Measurements from ENCODE around the gene CERS6.
A peak's percentile ranks its signal among the peaks of the same experiment; 100 is the strongest.

The CERS6 gene

GRCh38 chr2:168691221-168691620 is 235.1 kb downstream of the CERS6 start:
- no peak for FAIRE-seq
- no peak for DNase-seq (ENCODE audit: insufficient read length, low spot score)

DNA sequence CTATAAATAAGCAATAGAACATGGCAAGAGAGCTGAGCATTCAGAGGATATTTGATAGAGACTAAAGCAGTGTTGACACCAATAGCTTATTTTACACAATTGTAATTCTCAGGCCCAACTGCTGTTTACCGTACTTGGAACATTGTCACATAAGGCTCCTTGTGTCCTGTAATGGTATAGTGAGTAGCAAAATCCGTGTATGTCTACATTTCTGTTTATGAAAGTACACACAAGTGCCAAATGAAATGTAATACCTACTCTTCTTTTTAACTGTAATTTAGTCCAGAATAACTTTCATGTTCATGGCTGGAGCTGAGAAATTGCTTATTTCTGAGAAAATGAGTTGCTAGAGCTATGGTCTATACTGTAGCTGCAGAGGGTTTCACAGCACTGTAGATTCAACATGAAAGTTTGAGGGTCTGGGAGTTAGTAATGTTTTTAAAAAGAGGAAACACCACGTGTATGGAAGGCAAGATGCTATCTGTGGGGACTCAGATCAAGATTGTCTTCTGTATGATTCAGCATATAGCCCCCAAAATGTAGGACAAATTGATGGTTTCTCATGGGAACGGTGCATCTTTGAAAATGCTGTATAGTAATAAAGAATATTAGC is 236.2 kb downstream of the CERS6 start:
- no peak for FAIRE-seq

GRCh38 chr2:168694173-168694572 is 238.1 kb downstream of the CERS6 start:
- DNase-seq (ENCODE audit: insufficient read length, low spot score) (no peak), FAIRE-seq (no peak)

More for the DNA sequence above, 236.2 kb downstream of the CERS6 start:
- DNase-seq (ENCODE audit: insufficient read length, low spot score), result no peak

DNA sequence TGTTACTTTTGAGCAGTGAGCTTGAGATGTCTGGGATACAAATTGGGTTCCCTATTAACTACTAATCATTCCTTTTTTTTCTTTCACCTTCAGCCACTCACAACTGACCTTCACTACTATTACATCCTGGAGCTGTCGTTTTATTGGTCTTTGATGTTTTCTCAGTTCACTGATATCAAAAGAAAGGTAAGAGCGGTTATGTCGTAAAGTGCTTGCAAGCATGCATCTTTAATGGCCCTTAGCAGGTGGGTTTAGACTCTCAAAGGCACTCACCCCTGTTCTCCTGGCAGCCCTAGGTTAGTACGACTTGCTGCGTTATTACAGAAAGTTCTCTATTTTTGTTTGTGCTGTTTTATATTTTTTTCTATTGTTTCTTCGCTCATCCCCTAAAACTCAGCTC is 238.8 kb downstream of the CERS6 start:
- DNase-seq (ENCODE audit: insufficient read length, low spot score) (no peak), FAIRE-seq (no peak)

DNA sequence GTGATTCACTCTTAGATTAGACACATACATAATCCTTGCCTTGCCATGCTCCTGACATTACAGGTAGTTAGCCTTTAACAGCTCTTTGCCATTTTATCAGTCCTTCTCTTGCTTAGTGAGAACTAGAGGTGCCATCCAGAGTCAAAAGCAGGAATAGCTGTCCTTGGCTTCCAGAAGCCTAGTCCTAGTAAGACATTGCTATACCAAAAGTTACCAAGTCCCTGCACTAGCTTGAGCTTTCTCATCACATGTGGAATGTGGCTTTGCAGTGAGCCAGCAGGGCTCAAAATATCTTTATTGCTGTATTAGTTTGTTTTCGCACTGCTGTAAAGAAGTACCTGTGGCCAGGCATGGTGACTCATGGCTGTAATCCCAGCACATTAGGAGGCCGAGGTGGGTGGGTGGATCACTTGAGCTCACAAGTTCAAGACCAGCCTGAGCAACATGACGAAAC is 241.6 kb downstream of the CERS6 start:
- FAIRE-seq, result no peak
- no peak for DNase-seq (ENCODE audit: insufficient read length, low spot score)

DNA sequence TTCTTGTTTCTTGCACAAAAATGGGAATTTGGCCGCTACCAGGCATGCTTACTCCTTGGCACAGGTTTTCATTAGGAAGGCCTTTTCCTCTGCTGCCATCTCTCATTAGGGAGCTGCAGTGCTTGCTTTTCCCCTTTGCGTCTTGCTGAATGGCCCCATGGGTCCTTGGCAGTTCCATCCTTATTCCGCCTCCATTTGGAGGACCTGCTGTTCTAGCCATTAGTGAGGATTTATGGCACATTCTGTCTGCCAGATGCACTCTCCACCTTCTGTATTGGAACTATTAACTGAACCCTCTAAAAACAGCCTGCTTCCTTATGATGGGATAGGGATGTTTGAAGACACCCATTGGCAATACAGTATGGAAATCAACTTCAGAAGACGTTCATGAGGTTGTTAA is 242.9 kb downstream of the CERS6 start:
- no peak for FAIRE-seq

GRCh38 chr2:168699844-168700417 is 243.9 kb downstream of the CERS6 start:
- no peak for FAIRE-seq
- DNase-seq (ENCODE audit: insufficient read length, low spot score), result no peak

More for the DNA sequence above, 242.9 kb downstream of the CERS6 start:
- DNase-seq (ENCODE audit: insufficient read length, low spot score), result no peak

DNA sequence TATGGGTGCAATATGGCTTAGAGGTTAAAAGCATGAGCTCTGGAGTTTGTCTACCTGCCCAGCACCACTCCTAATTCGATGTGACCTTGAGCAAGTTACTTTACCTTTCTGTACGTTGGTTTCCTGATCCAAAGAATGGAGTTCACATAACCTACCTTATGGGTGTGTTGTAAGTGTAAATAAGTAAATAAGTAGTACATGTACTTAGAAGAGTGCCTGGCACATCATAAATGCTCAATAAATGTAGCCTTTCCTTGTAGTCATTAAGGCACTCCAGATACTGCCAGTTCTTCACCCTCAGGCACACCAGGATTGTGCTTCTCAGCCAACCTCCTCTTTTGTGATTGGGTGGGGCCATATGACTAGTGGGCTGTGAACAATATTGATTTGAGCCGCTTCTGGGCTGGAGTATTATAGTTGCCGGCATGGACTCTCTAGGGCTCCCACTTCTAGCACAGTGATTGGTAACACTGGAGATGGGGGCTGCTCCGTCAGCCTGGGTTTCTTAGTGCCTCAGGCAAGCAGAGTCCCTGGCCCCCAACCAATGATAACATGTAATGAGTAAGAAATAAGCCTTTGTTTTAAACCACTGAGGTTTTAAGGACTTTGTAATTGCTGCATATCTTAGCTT is 244.7 kb downstream of the CERS6 start:
- no peak for FAIRE-seq

DNA sequence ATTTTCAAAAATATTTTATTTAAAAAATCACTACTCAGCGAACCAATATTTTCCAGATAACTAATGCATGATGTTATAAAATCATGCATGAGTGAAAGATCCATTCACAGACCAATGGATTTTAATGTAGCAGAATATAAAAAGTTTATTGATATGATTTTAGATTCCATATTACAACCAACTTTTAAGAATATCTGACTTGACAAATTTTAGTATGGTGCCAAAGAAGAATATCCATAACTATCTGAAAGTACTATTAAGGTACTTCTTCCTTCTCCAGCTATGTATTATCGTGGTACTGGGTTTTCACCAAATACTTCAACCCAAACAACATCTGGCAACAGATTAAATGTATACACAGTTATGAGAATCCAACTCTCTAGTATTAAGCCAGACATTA is 246.5 kb downstream of the CERS6 start:
- FAIRE-seq (no peak), DNase-seq (ENCODE audit: insufficient read length, low spot score) (no peak)

More for the DNA sequence above, 244.7 kb downstream of the CERS6 start:
- DNase-seq (ENCODE audit: insufficient read length, low spot score), result no peak

GRCh38 chr2:168703926-168704325 is 247.9 kb downstream of the CERS6 start:
- DNase-seq (ENCODE audit: insufficient read length, low spot score) (no peak), FAIRE-seq (no peak)

DNA sequence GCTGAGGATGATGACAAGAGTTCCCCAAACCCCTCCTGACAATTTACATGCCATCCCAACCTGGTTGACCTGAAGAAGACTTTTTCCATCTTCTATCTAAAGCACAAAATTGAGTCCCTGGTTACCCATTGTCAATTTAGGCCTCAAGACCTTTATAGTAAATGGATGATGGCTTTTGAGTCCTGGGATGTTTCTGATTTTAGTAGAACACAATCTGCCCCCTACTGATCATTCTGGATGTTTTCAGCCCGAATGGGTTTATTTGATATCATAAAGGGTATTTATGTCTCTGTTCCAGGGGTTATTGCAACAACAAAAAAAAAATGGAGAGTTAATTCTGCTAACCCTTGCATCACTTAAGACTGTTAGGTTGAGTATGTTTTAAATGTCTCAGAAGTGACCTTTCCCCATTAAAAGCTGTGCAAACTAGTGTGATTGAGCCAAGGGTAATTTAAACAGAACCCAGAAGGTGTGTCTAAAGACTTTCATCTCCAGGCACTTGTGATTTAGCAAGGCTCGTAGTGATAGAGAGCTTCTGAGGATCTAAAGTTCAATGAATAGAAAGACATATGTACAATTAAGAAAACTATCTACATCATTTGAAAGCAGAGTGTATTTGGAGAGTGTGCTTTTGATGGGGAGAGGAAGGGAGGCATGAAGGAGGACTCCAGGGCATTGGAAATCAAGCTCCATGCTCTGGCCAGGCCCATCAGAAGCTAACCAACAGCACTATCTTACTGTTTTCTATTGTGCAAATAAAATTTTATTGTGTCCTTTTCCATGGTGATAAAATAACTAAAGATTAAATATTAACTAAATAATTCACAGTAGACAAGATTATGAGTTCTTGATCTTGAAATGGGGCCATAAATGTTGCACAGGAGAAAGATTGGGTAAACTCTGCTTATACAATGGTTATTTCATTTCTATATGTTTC is 249.7 kb downstream of the CERS6 start:
- DNase-seq (ENCODE audit: insufficient read length, low spot score) (no peak), FAIRE-seq (peak; percentile 60)

- FAIRE-seq, result no peak
- DNase-seq (ENCODE audit: insufficient read length, low spot score), result no peak
Observed at GRCh38 chr2:168706806-168707205, 250.7 kb downstream of the CERS6 start.

GRCh38 chr2:168708080-168708479 is 252.0 kb downstream of the CERS6 start:
- no peak for FAIRE-seq

DNA sequence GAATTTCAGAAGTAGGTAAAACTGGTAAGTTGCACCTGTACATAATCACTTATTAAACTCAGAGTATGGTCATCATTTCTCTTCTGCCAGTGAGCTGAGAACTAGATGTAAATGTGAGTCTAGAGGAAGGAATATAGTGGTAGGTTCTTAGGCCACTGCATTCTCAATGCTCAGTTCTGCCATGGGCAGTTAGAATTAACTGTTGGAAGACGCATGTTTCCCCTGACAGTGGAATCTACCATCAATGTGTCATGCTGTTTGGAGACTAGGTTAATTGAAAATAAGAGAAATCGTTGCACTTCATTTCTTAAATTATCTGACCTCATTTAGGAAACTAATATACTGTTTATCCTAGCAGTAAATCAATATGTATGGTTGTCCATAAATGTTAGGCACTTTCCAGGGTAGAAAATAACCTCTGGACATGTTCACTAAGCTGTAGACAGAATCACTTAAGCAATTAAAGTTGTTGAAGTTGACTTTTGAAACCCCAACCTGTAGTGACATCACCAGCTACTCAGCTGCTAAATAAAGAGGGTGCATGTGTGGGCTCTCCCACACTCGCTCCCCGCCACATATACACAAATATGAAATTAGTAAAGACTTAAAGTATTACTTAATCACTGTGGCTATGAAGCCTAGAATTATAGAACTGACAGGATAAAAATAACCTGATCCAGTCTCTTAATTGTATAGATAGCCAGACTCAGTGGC is 254.8 kb downstream of the CERS6 start:
- FAIRE-seq (peak; percentile 75), DNase-seq (ENCODE audit: insufficient read length, low spot score) (no peak)

More at GRCh38 chr2:168708080-168708479, 252.0 kb downstream of the CERS6 start:
- no peak for DNase-seq (ENCODE audit: insufficient read length, low spot score)

GRCh38 chr2:168712053-168712452 is 256.0 kb downstream of the CERS6 start:
- peak; percentile 98 for FAIRE-seq
- DNase-seq (ENCODE audit: insufficient read length, low spot score), result peak; percentile 59

DNA sequence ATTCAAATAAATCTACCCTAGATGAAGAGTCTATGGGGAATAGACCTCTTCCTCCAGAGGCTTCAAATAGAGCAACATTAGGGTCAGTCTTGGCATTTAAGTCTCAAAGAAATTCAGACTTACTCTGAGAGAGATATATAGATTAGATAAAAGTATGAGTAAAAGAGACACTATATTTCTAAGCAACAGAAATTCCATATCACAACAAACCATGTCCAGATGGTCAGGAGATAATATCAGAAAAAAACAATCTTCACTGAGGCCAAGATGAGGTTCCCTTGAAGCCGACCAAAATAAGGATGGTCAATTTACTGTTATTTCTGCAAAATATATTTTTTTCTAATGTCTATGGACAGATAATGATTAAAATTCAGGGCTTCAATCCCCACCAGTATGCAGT is 257.3 kb downstream of the CERS6 start:
- FAIRE-seq (peak; percentile 33), DNase-seq (ENCODE audit: insufficient read length, low spot score) (no peak)

- DNase-seq (ENCODE audit: insufficient read length, low spot score) (no peak), FAIRE-seq (no peak)
Observed at GRCh38 chr2:168715849-168716248, 259.8 kb downstream of the CERS6 start.

- no peak for FAIRE-seq
- DNase-seq (ENCODE audit: insufficient read length, low spot score), result no peak
Observed at GRCh38 chr2:168716839-168717238, 260.8 kb downstream of the CERS6 start.

DNA sequence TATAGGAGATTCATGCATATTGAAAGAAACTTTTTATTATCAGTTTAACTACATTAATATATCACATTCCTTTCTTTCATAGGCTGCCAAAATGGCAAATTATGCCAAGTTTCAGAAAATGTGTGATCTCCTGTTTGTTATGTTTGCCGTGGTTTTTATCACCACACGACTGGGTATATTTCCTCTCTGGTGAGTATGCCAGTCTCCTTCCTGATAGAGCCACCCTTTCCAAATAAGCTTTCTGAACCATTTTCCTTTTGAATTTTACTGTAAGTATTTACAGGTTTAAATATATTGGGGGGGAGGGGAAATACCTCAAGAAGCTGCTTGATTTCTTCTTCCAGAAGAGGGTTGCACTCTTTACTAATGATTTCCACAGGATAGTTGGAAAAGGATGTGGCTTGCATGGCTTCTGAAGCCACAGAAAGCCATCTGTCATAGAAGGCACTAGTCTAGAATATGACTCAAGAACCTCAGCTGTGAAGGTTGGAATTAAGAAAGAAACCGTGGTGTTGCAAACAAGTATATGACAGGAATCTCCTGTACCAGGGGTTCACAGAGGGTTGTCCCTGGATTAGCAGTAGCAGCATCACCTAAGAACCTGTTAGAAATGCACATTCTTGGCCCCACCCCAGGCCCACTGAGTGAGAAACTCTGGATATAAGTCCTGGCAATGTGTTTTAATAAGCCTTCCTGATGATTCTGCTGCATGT is 261.9 kb downstream of the CERS6 start:
- DNase-seq (ENCODE audit: insufficient read length, low spot score) (no peak), FAIRE-seq (peak; percentile 61)

GRCh38 chr2:168718622-168719021 is 262.6 kb downstream of the CERS6 start:
- FAIRE-seq, result no peak
- DNase-seq (ENCODE audit: insufficient read length, low spot score), result no peak

Measured in GM19239 (cell line).